IMR-90 (cell line): ENCODE results near the gene B3GALT6. TPM values are rescaled to one million over a fixed set of nuclear protein-coding genes. Genes with fewer than 3 reads are reported as not detected.

Experiments
- ATAC-seq: fragments of 200-7000 bp; cut with Tn5 transposase; 2 replicates; pipeline ENCODE4 v1.9.1; 2020; ENCODE audit warnings: low read depth, mild to moderate bottlenecking, moderate library complexity
- BruUV-seq: library from RNA; stranded (reverse); fragments of 400-500 nt; replicated peaks from 2 replicates; lab custom pipeline; 2021; lab: Mats Ljungman, UMichigan
- CTCF ChIA-PET: fragments of 300-600 bp; formaldehyde crosslinking; extraction: SDS; loops from one replicate; lab custom pipeline; 2021; ENCODE audit warnings: antibody characterized with exemption; lab: Yijun Ruan, JAX
- POLR2A ChIA-PET: fragments of 300-600 bp; sonication (Branson Sonifier 250); formaldehyde crosslinking; loops from one replicate; lab custom pipeline; 2022; ENCODE audit warnings: antibody characterized with exemption; ENCODE audit not compliant: unreplicated experiment; lab: Charles Lee
- DNase-seq: peaks from one replicate; pipeline ENCODE4 v3.0.0; 2013
- H2AFZ ChIP-seq: replicated peaks from 2 replicates; pipeline ENCODE3; 2013; ENCODE audit warnings: low read length, mild to moderate bottlenecking; ENCODE audit not compliant: poor library complexity
- H2AK5ac ChIP-seq: 2 replicates; pipeline ENCODE4 v1.6.1; 2013; ENCODE audit warnings: low read depth, low read length, inconsistent platforms
- H2AK9ac ChIP-seq: replicated peaks from 2 replicates; pipeline ENCODE3; 2013; ENCODE audit warnings: mild to moderate bottlenecking, low read depth, low read length, moderate library complexity; ENCODE audit not compliant: poor library complexity
- H2BK120ac ChIP-seq: 2 replicates; pipeline ENCODE4 v1.6.1; 2013; ENCODE audit warnings: low read depth, low read length, inconsistent platforms
- H2BK15ac ChIP-seq: 3 replicates; pipeline ENCODE4 v1.6.1; 2013; ENCODE audit warnings: low read depth, low read length, inconsistent platforms
- H2BK20ac ChIP-seq: 2 replicates; pipeline ENCODE4 v1.6.1; 2013; ENCODE audit warnings: low read depth, mild to moderate bottlenecking, inconsistent platforms, low read length, moderate library complexity
- H2BK5ac ChIP-seq: 2 replicates; pipeline ENCODE4 v1.6.1; 2013; ENCODE audit warnings: mild to moderate bottlenecking, low read depth, low read length, inconsistent platforms; ENCODE audit not compliant: poor library complexity, severe bottlenecking
- H3K14ac ChIP-seq: replicated peaks from 2 replicates; pipeline ENCODE4 v1.6.1; 2013; ENCODE audit warnings: low read depth, low read length, inconsistent platforms
- H3K18ac ChIP-seq: 2 replicates; pipeline ENCODE4 v1.6.1; 2013; ENCODE audit warnings: low read depth, low read length, control low read depth
- H3K23ac ChIP-seq: 2 replicates; pipeline ENCODE4 v1.6.1; 2013; ENCODE audit warnings: low read depth, low read length, inconsistent platforms
- H3K27ac ChIP-seq: 2 replicates; pipeline ENCODE4 v1.5.1; 2013; ENCODE audit warnings: mild to moderate bottlenecking, control low read depth, low read length; ENCODE audit not compliant: insufficient read depth
- H3K27me3 ChIP-seq: 2 replicates; pipeline ENCODE4 v1.6.1; 2013; ENCODE audit warnings: low read length; ENCODE audit not compliant: control insufficient read depth, insufficient read depth
- H3K36me3 ChIP-seq: 2 replicates; pipeline ENCODE4 v1.6.1; 2013; ENCODE audit warnings: low read length, mixed read lengths; ENCODE audit not compliant: control insufficient read depth, insufficient read depth
- H3K4ac ChIP-seq: 2 replicates; pipeline ENCODE4 v1.6.1; 2013; ENCODE audit warnings: low read depth, low read length, inconsistent platforms
- H3K4me1 ChIP-seq: 2 replicates; pipeline ENCODE4 v1.6.1; 2013; ENCODE audit warnings: low read length, mixed read lengths; ENCODE audit not compliant: control insufficient read depth, insufficient read depth
- H3K4me2 ChIP-seq: 2 replicates; pipeline ENCODE4 v1.6.1; 2013; ENCODE audit warnings: low read depth, mild to moderate bottlenecking, control low read depth, low read length, moderate library complexity
- H3K4me3 ChIP-seq: 2 replicates; pipeline ENCODE4 v1.5.1; 2013; ENCODE audit warnings: low read depth, mild to moderate bottlenecking, control low read depth, low read length, moderate library complexity; ENCODE audit not compliant: insufficient read depth
- H3K56ac ChIP-seq: 2 replicates; pipeline ENCODE4 v1.6.1; 2013; ENCODE audit warnings: low read length, inconsistent platforms; ENCODE audit not compliant: insufficient read depth; ENCODE audit errors: extremely low read depth
- H3K79me1 ChIP-seq, 2 experiments: 2 replicates each; pipeline ENCODE4 v1.6.1; 2013; ENCODE audit warnings: low read length in 2 of 2, inconsistent platforms in 1 of 2, low read depth in 1 of 2
- H3K9ac ChIP-seq: 2 replicates; pipeline ENCODE4 v1.6.1; 2013; ENCODE audit warnings: low read depth, low read length, control low read depth
- H3K9me1 ChIP-seq: 2 replicates; pipeline ENCODE4 v1.6.1; 2013; ENCODE audit warnings: low read length, inconsistent platforms; ENCODE audit not compliant: insufficient read depth
- H3K9me3 ChIP-seq: 2 replicates; pipeline ENCODE4 v1.6.1; 2013; ENCODE audit warnings: low read length; ENCODE audit not compliant: control insufficient read depth, insufficient read depth
- H4K20me1 ChIP-seq: 2 replicates; pipeline ENCODE4 v1.6.1; 2013; ENCODE audit warnings: low read length, inconsistent platforms; ENCODE audit not compliant: insufficient read depth
- H4K5ac ChIP-seq: 2 replicates; pipeline ENCODE4 v1.6.1; 2013; ENCODE audit warnings: mild to moderate bottlenecking, low read depth, low read length, control low read depth
- H4K8ac ChIP-seq, 2 experiments: 2 replicates each; pipeline ENCODE4 v1.6.1; 2013; ENCODE audit warnings: low read depth in 2 of 2, low read length in 2 of 2, control low read depth in 1 of 2, inconsistent platforms in 1 of 2
- H4K91ac ChIP-seq: 2 replicates; pipeline ENCODE4 v1.6.1; 2013; ENCODE audit warnings: low read depth, low read length, inconsistent platforms; ENCODE audit not compliant: insufficient read depth
- RCOR1 ChIP-seq: IDR thresholded peaks from 2 replicates; pipeline ENCODE4 v1.6.1; 2012; ENCODE audit warnings: mild to moderate bottlenecking, low read length, improper control_type of control experiment; ENCODE audit not compliant: insufficient replicate concordance
- WGBS, 2 experiments: methylation state at CpG; one replicate each; pipeline versions ENCODE4 v1.1.5 to v1.1.7; 2013; ENCODE audit warnings: missing lambda C conversion rate in 2 of 2; ENCODE audit not compliant: insufficient read length in 1 of 2; ENCODE audit errors: extremely low coverage in 2 of 2; 5-methylcytosine and 5-hydroxymethylcytosine counted together
- dilution Hi-C: fragments of 300-500 bp; cut with HindIII; formaldehyde crosslinking; loops from one replicate; pipeline ENCODE4 v1.14.3; 2018; ENCODE audit warnings: low sequenced_read_pairs; ENCODE audit not compliant: unreplicated experiment
- in situ Hi-C: fragments of 300-500 bp; cut with MboI; formaldehyde crosslinking; loops from 3 replicates; pipeline ENCODE4 v1.14.3; 2019; ENCODE audit warnings: low sequenced_read_pairs, inconsistent platforms, mixed read lengths
- intact Hi-C: fragments of 100-400 bp; cut with micrococcal nuclease; formaldehyde crosslinking; loops from 2 replicates; pipeline ENCODE4 v1.10.0; 2022
- polyA plus RNA-seq, 3 experiments: library from polyadenylated mRNA; depleted of rRNA; stranded (reverse); fragments of >200 nt; gene quantifications; 2 replicates each; pipeline ENCODE4 v1.2.3, GENCODE V29; 2012; ENCODE audit warnings: low replicate concordance in 1 of 3
- total RNA-seq: library from RNA; depleted of rRNA; stranded (reverse); fragments of >200 nt; gene quantifications from 2 replicates; pipeline ENCODE4 v1.2.3, GENCODE V29; 2012; rRNA removed
- TF ChIP-seq, protein P1 (sequence below): fragments of 150-350 bp; IDR thresholded peaks from 2 replicates; pipeline ENCODE4 v1.6.1; 2017; ENCODE audit warnings: mild to moderate bottlenecking, antibody characterized with exemption, low read length, low read depth
- TF ChIP-seq, protein P2 (sequence below): conservative IDR thresholded peaks from 2 replicates; pipeline ENCODE4 v1.5.1; 2012; ENCODE audit warnings: mild to moderate bottlenecking, low read depth, low read length, improper control_type of control experiment

B3GALT6 gene
- total and polyA plus RNA-seq, 2 of the 4 experiments (the other 2 are of a cell fraction), result 12.2 to 23.0 TPM

DNA sequence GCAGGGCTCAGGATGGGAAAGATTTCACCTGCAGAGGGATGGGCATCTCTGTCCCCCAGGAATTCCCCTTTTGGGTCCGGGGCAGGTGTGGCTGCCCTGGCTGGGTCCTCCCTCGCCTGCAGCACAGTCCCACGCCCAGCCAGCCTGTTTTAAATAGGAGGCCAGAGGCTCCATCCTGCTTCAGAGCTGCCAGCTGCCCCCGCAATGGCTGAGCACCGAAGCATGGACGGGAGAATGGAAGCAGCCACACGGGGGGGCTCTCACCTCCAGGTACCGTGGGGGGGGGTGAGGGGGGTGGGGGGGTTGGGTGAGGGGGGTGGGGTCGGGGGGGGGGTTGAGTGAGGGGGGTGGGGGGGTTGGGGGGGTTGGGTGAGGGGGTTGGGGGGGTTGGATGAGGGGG is 51.8 kb downstream of the B3GALT6 start:
- H3K9me1 ChIP-seq, result peaks cover 4% of the 10 kb centered on the region; the same call in 1 of the 2 replicates
- H2BK5ac ChIP-seq, result no peak overlapping the region
- H3K56ac ChIP-seq, result no peak overlapping the region
- H2BK15ac ChIP-seq, result no peak overlapping the region
- no peak overlapping the region for H2BK20ac ChIP-seq
- no peaks in the 10 kb centered on the region for H3K27me3 ChIP-seq
- no peak overlapping the region for H2AFZ ChIP-seq
- CTCF ChIA-PET, result no interaction called here
- ATAC-seq (no peak), DNase-seq (no peak)
- H4K5ac ChIP-seq, result no peak overlapping the region
- intact Hi-C loops, result no loop called here
- H2AK9ac ChIP-seq, result peak overlapping the region; percentile 61
- no peaks in the 10 kb centered on the region for H3K79me1 ChIP-seq
- H3K14ac ChIP-seq, result no peak overlapping the region
- WGBS, 2 experiments, result 14% methylated on average over 1 of the region's 9 CpGs; no CpG with 5 or more reads in 1 of the 2 experiments
- no peak overlapping the region for H4K91ac ChIP-seq
- no TSS peak for BruUV-seq
- no peak overlapping the region for H3K27ac ChIP-seq
- H3K4me1 ChIP-seq, result peaks cover 6% of the 10 kb centered on the region; the same call in 1 of the 2 replicates
- H3K36me3 ChIP-seq, result no peaks in the 10 kb centered on the region
- no peak overlapping the region for H2AK5ac ChIP-seq
- H3K4me3 ChIP-seq, result no peak overlapping the region
- H3K9ac ChIP-seq, result no peak overlapping the region
- H3K9me3 ChIP-seq, result no peaks in the 10 kb centered on the region
- H3K18ac ChIP-seq, result no peak overlapping the region
- in situ Hi-C loops, result no loop called here
- no peak overlapping the region for H3K23ac ChIP-seq
- POLR2A ChIA-PET, result no interaction called here
- dilution Hi-C loops, result no loop called here
- no peak overlapping the region for H2BK120ac ChIP-seq
- TF ChIP-seq, protein P1, sequence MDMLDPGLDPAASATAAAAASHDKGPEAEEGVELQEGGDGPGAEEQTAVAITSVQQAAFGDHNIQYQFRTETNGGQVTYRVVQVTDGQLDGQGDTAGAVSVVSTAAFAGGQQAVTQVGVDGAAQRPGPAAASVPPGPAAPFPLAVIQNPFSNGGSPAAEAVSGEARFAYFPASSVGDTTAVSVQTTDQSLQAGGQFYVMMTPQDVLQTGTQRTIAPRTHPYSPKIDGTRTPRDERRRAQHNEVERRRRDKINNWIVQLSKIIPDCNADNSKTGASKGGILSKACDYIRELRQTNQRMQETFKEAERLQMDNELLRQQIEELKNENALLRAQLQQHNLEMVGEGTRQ, result no peak
- TF ChIP-seq RCOR1, result no peak
- TF ChIP-seq, protein P2, sequence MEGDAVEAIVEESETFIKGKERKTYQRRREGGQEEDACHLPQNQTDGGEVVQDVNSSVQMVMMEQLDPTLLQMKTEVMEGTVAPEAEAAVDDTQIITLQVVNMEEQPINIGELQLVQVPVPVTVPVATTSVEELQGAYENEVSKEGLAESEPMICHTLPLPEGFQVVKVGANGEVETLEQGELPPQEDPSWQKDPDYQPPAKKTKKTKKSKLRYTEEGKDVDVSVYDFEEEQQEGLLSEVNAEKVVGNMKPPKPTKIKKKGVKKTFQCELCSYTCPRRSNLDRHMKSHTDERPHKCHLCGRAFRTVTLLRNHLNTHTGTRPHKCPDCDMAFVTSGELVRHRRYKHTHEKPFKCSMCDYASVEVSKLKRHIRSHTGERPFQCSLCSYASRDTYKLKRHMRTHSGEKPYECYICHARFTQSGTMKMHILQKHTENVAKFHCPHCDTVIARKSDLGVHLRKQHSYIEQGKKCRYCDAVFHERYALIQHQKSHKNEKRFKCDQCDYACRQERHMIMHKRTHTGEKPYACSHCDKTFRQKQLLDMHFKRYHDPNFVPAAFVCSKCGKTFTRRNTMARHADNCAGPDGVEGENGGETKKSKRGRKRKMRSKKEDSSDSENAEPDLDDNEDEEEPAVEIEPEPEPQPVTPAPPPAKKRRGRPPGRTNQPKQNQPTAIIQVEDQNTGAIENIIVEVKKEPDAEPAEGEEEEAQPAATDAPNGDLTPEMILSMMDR, result peak; percentile 11; the same call in 1 of the 2 replicates
- H3K4me2 ChIP-seq, result no peak overlapping the region
- no peak overlapping the region for H4K8ac ChIP-seq
- no peaks in the 10 kb centered on the region; the same call in 1 of the 2 replicates for H4K20me1 ChIP-seq
- H3K4ac ChIP-seq, result no peak overlapping the region

Other genes starting within 250 kb of the B3GALT6 start
- 1.4 and 3.1 TPM in 2 replicates for gene HES4, start 232.1 kb upstream of the B3GALT6 start, total RNA-seq
- 11.7 and 18.9 TPM in 2 replicates for gene HES4, start 232.1 kb upstream of the B3GALT6 start, polyA plus RNA-seq (2012; rRNA removed)
- gene ISG15, start 218.7 kb upstream of the B3GALT6 start, total RNA-seq, result 92.2 and 105 TPM in 2 replicates
- 99.1 and 138 TPM in 2 replicates for gene ISG15, start 218.7 kb upstream of the B3GALT6 start, polyA plus RNA-seq (2012; rRNA removed)
- 8.1 and 11.4 TPM in 2 replicates for gene AGRN, start 212.1 kb upstream of the B3GALT6 start, total RNA-seq
- gene AGRN, start 212.1 kb upstream of the B3GALT6 start, polyA plus RNA-seq (2012; rRNA removed), result 115 and 124 TPM in 2 replicates
- gene RNF223, start 157.9 kb upstream of the B3GALT6 start, total RNA-seq, result not detected in 2 replicates
- not detected in 2 replicates for gene RNF223, start 157.9 kb upstream of the B3GALT6 start, polyA plus RNA-seq (2012; rRNA removed)
- gene C1orf159, start 116.1 kb upstream of the B3GALT6 start, total RNA-seq, result 2.5 and 2.9 TPM in 2 replicates
- 12.6 and 15.5 TPM in 2 replicates for gene C1orf159, start 116.1 kb upstream of the B3GALT6 start, polyA plus RNA-seq (2012; rRNA removed)
- gene TTLL10, start 58.4 kb upstream of the B3GALT6 start, total RNA-seq, result not detected in 2 replicates
- gene TTLL10, start 58.4 kb upstream of the B3GALT6 start, polyA plus RNA-seq (2012; rRNA removed), result not detected in 2 replicates
- gene TNFRSF18, start 25.6 kb upstream of the B3GALT6 start, total RNA-seq, result 0.18 TPM in 1 of 2 replicates, not detected in the other
- 1.0 and 1.2 TPM in 2 replicates for gene TNFRSF18, start 25.6 kb upstream of the B3GALT6 start, polyA plus RNA-seq (2012; rRNA removed)
- not detected in 2 replicates for gene TNFRSF4, start 18.1 kb upstream of the B3GALT6 start, total RNA-seq
- gene TNFRSF4, start 18.1 kb upstream of the B3GALT6 start, polyA plus RNA-seq (2012; rRNA removed), result 0.15 and 0.44 TPM in 2 replicates
- 57.0 and 69.4 TPM in 2 replicates for gene SDF4, start 236 bp upstream of the B3GALT6 start, total RNA-seq
- gene SDF4, start 236 bp upstream of the B3GALT6 start, polyA plus RNA-seq (2012; rRNA removed), result 250 and 252 TPM in 2 replicates
- gene C1QTNF12, start 14.5 kb downstream of the B3GALT6 start, total RNA-seq, result 0.36 TPM in 1 of 2 replicates, not detected in the other
- gene C1QTNF12, start 14.5 kb downstream of the B3GALT6 start, polyA plus RNA-seq (2012; rRNA removed), result 1.1 and 2.6 TPM in 2 replicates
- gene UBE2J2, start 41.6 kb downstream of the B3GALT6 start, total RNA-seq, result 20.3 and 20.6 TPM in 2 replicates
- 62.3 and 67.5 TPM in 2 replicates for gene UBE2J2, start 41.6 kb downstream of the B3GALT6 start, polyA plus RNA-seq (2012; rRNA removed)
- gene SCNN1D, start 48.2 kb downstream of the B3GALT6 start, total RNA-seq, result 0.18 and 0.28 TPM in 2 replicates
- 3.7 and 4.4 TPM in 2 replicates for gene SCNN1D, start 48.2 kb downstream of the B3GALT6 start, polyA plus RNA-seq (2012; rRNA removed)
- 13.3 and 15.3 TPM in 2 replicates for gene ACAP3, start 75.7 kb downstream of the B3GALT6 start, total RNA-seq
- 58.2 and 75.2 TPM in 2 replicates for gene ACAP3, start 75.7 kb downstream of the B3GALT6 start, polyA plus RNA-seq (2012; rRNA removed)
- 10.9 and 13.3 TPM in 2 replicates for gene PUSL1, start 76.4 kb downstream of the B3GALT6 start, total RNA-seq
- gene PUSL1, start 76.4 kb downstream of the B3GALT6 start, polyA plus RNA-seq (2012; rRNA removed), result 33.0 and 43.6 TPM in 2 replicates
- 52.5 and 56.1 TPM in 2 replicates for gene INTS11, start 92.4 kb downstream of the B3GALT6 start, total RNA-seq
- gene INTS11, start 92.4 kb downstream of the B3GALT6 start, polyA plus RNA-seq (2012; rRNA removed), result 123 and 134 TPM in 2 replicates
- 2.7 and 3.1 TPM in 2 replicates for gene CPTP, start 92.6 kb downstream of the B3GALT6 start, total RNA-seq
- gene CPTP, start 92.6 kb downstream of the B3GALT6 start, polyA plus RNA-seq (2012; rRNA removed), result 12.1 and 15.4 TPM in 2 replicates
- gene TAS1R3, start 99.0 kb downstream of the B3GALT6 start, total RNA-seq, result under 0.01 TPM in 1 of 2 replicates, not detected in the other
- gene TAS1R3, start 99.0 kb downstream of the B3GALT6 start, polyA plus RNA-seq (2012; rRNA removed), result 0.05 and 0.06 TPM in 2 replicates
- 27.2 and 27.5 TPM in 2 replicates for gene DVL1, start 117.2 kb downstream of the B3GALT6 start, total RNA-seq
- gene DVL1, start 117.2 kb downstream of the B3GALT6 start, polyA plus RNA-seq (2012; rRNA removed), result 35.9 and 47.6 TPM in 2 replicates
- gene MXRA8, start 126.3 kb downstream of the B3GALT6 start, total RNA-seq, result 92.5 and 97.8 TPM in 2 replicates
- gene MXRA8, start 126.3 kb downstream of the B3GALT6 start, polyA plus RNA-seq (2012; rRNA removed), result 469 and 502 TPM in 2 replicates
- 45.7 and 63.0 TPM in 2 replicates for gene AURKAIP1, start 143.0 kb downstream of the B3GALT6 start, total RNA-seq
- 107 and 129 TPM in 2 replicates for gene AURKAIP1, start 143.0 kb downstream of the B3GALT6 start, polyA plus RNA-seq (2012; rRNA removed)
- 53.9 and 61.1 TPM in 2 replicates for gene CCNL2, start 167.1 kb downstream of the B3GALT6 start, total RNA-seq
- gene CCNL2, start 167.1 kb downstream of the B3GALT6 start, polyA plus RNA-seq (2012; rRNA removed), result 209 and 239 TPM in 2 replicates
- gene MRPL20, start 175.1 kb downstream of the B3GALT6 start, total RNA-seq, result 141 and 149 TPM in 2 replicates
- 157 and 172 TPM in 2 replicates for gene MRPL20, start 175.1 kb downstream of the B3GALT6 start, polyA plus RNA-seq (2012; rRNA removed)
- gene ANKRD65, start 189.0 kb downstream of the B3GALT6 start, total RNA-seq, result under 0.01 TPM in 1 of 2 replicates, not detected in the other
- 0.09 and 0.11 TPM in 2 replicates for gene ANKRD65, start 189.0 kb downstream of the B3GALT6 start, polyA plus RNA-seq (2012; rRNA removed)
- gene VWA1, start 203.5 kb downstream of the B3GALT6 start, total RNA-seq, result 0.83 and 1.1 TPM in 2 replicates
- gene VWA1, start 203.5 kb downstream of the B3GALT6 start, polyA plus RNA-seq (2012; rRNA removed), result 6.1 and 9.2 TPM in 2 replicates
- not detected in 2 replicates for gene ATAD3C, start 217.5 kb downstream of the B3GALT6 start, total RNA-seq
- gene ATAD3C, start 217.5 kb downstream of the B3GALT6 start, polyA plus RNA-seq (2012; rRNA removed), result not detected in 2 replicates
- gene ATAD3B, start 239.5 kb downstream of the B3GALT6 start, total RNA-seq, result 13.8 and 28.6 TPM in 2 replicates
- gene ATAD3B, start 239.5 kb downstream of the B3GALT6 start, polyA plus RNA-seq (2012; rRNA removed), result 29.0 and 38.7 TPM in 2 replicates